Caco-2 (cell line): ENCODE data around the gene DAB1. TPM values are rescaled to one million over a fixed set of nuclear protein-coding genes. Genes with fewer than 3 reads are reported as not detected.

Experiments used
- BruUV-seq: library from RNA; stranded (reverse); fragments of 400-500 nt; replicated peaks from 2 replicates; lab custom pipeline; 2021; lab: Mats Ljungman, UMichigan
- CTCF ChIA-PET: fragments of 300-600 bp; sonication (Branson Sonifier 250); formaldehyde crosslinking; loops from one replicate; lab custom pipeline; 2022; ENCODE audit warnings: antibody characterized with exemption; lab: Charles Lee
- POLR2A ChIA-PET: fragments of 300-600 bp; sonication (Branson Sonifier 250); formaldehyde crosslinking; loops from one replicate; lab custom pipeline; 2022; ENCODE audit warnings: antibody characterized with exemption; lab: Charles Lee
- DNase-seq, 2 experiments: peaks; one replicate each; pipeline versions ENCODE4 v3.0.0 to v3.0.0-alpha.2; 2020 to 2022
- H3K27me3 ChIP-seq: replicated peaks from 2 replicates; pipeline ENCODE4 v1.6.0; 2011; ENCODE audit warnings: low read length; ENCODE audit not compliant: control insufficient read depth, insufficient read depth
- H3K36me3 ChIP-seq: 2 replicates; pipeline ENCODE4 v1.5.1; 2011; ENCODE audit warnings: low read length; ENCODE audit not compliant: control insufficient read depth, insufficient read depth
- H3K4me1 ChIP-seq: fragments of 250-450 bp; sonication (Bioruptor Pico); 2 replicates; pipeline ENCODE4 v1.5.1; 2020; ENCODE audit warnings: mild to moderate bottlenecking
- H3K4me3 ChIP-seq: 2 replicates; pipeline ENCODE4 v1.5.1; 2011; ENCODE audit warnings: low read depth, mild to moderate bottlenecking, control low read depth, low read length
- H3K9me3 ChIP-seq: fragments of 250-450 bp; sonication (Bioruptor Pico); 2 replicates; pipeline ENCODE4 v1.5.1; 2020; ENCODE audit warnings: mild to moderate bottlenecking, moderate library complexity
- H3K27ac Mint-ChIP-seq: one replicate; pipeline ENCODE4 v1.8.0; 2022; ENCODE audit warnings: mixed read lengths; ENCODE audit not compliant: unreplicated experiment
- H3K27me3 Mint-ChIP-seq: one replicate; pipeline ENCODE4 v1.8.0; 2022; ENCODE audit warnings: mixed read lengths; ENCODE audit not compliant: insufficient read depth, unreplicated experiment
- H3K36me3 Mint-ChIP-seq: one replicate; pipeline ENCODE4 v1.8.0; 2022; ENCODE audit warnings: mild to moderate bottlenecking, mixed read lengths; ENCODE audit not compliant: insufficient read depth, unreplicated experiment
- H3K4me1 Mint-ChIP-seq: one replicate; pipeline ENCODE4 v1.8.0; 2022; ENCODE audit warnings: low read depth, mixed read lengths; ENCODE audit not compliant: unreplicated experiment
- H3K4me3 Mint-ChIP-seq: one replicate; pipeline ENCODE4 v1.8.0; 2022; ENCODE audit warnings: mild to moderate bottlenecking, moderate library complexity, mixed read lengths; ENCODE audit not compliant: unreplicated experiment
- H3K9me3 Mint-ChIP-seq: one replicate; pipeline ENCODE4 v1.8.0; 2022; ENCODE audit warnings: mixed read lengths; ENCODE audit not compliant: unreplicated experiment
- intact Hi-C: fragments of 100-400 bp; cut with micrococcal nuclease; formaldehyde crosslinking; loops from one replicate; pipeline ENCODE4 v1.10.0; 2022; ENCODE audit not compliant: unreplicated experiment
- total RNA-seq: library from RNA; stranded (reverse); gene quantifications from 2 replicates; pipeline ENCODE4 v1.2.3, GENCODE V29; 2022
- TF ChIP-seq, protein P1 (sequence below), 2 experiments: fragments of 200-600 bp in 1 of 2; IDR thresholded peaks; 1 replicate in 1 of 2; 2 replicates in 1 of 2; pipeline versions ENCODE4 v1.5.1 to v1.8.0; 2011 to 2022; ENCODE audit warnings: antibody characterized with exemption in 1 of 2, control low read depth in 1 of 2, inconsistent platforms in 1 of 2, low read depth in 1 of 2, low read length in 1 of 2, mild to moderate bottlenecking in 1 of 2, moderate library complexity in 1 of 2; ENCODE audit not compliant: insufficient read depth in 1 of 2, severe bottlenecking in 1 of 2, unreplicated experiment in 1 of 2

DAB1 gene
- total RNA-seq, 1 experiment from 2014 or later = 0.32 TPM

DNA sequence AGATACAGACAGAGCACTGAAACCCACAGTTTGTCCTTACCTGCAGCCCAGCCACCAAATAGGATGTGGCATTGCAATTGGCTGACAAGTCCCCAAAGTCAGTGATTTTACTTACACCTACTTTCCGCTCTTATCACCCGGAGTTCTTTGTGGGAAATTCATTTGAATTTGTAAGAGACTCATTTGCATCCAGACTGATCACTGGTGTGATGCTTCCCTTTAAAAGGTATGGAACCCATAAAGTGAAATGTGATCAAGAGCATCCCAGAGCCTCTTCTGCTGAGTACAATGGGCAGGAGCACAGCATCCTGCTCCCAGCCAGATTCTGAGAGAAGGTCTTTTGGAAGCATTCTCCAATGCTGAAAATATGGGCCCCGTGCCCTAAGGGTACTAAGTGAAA, 161.4 kb downstream of the DAB1 start:
- no peaks in the 10 kb centered on the region for H3K27me3 ChIP-seq
- TF ChIP-seq, protein P1, sequence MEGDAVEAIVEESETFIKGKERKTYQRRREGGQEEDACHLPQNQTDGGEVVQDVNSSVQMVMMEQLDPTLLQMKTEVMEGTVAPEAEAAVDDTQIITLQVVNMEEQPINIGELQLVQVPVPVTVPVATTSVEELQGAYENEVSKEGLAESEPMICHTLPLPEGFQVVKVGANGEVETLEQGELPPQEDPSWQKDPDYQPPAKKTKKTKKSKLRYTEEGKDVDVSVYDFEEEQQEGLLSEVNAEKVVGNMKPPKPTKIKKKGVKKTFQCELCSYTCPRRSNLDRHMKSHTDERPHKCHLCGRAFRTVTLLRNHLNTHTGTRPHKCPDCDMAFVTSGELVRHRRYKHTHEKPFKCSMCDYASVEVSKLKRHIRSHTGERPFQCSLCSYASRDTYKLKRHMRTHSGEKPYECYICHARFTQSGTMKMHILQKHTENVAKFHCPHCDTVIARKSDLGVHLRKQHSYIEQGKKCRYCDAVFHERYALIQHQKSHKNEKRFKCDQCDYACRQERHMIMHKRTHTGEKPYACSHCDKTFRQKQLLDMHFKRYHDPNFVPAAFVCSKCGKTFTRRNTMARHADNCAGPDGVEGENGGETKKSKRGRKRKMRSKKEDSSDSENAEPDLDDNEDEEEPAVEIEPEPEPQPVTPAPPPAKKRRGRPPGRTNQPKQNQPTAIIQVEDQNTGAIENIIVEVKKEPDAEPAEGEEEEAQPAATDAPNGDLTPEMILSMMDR (IDR thresholded peaks at IDR 0.05; ENCODE audit: insufficient read depth in 1 of 2, low read depth in 1 of 2, low read length in 1 of 2, severe bottlenecking in 1 of 2, unreplicated experiment in 1 of 2) = no peak
- DNase-seq = no peak
- no peaks in the 10 kb centered on the region for H3K36me3 Mint-ChIP-seq
- H3K4me1 ChIP-seq = no peaks in the 10 kb centered on the region
- no peak overlapping the region for H3K27ac Mint-ChIP-seq
- no peak overlapping the region for H3K4me3 Mint-ChIP-seq
- H3K9me3 ChIP-seq = no peaks in the 10 kb centered on the region
- ChIA-PET POLR2A (no interaction called here), CTCF (no interaction called here)
- no peak overlapping the region for H3K4me3 ChIP-seq
- BruUV-seq = no TSS peak
- no peaks in the 10 kb centered on the region for H3K9me3 Mint-ChIP-seq
- no peaks in the 10 kb centered on the region for H3K36me3 ChIP-seq
- intact Hi-C loops = no loop called here
- H3K27me3 Mint-ChIP-seq = no peaks in the 10 kb centered on the region
- H3K4me1 Mint-ChIP-seq = no peaks in the 10 kb centered on the region

DNA sequence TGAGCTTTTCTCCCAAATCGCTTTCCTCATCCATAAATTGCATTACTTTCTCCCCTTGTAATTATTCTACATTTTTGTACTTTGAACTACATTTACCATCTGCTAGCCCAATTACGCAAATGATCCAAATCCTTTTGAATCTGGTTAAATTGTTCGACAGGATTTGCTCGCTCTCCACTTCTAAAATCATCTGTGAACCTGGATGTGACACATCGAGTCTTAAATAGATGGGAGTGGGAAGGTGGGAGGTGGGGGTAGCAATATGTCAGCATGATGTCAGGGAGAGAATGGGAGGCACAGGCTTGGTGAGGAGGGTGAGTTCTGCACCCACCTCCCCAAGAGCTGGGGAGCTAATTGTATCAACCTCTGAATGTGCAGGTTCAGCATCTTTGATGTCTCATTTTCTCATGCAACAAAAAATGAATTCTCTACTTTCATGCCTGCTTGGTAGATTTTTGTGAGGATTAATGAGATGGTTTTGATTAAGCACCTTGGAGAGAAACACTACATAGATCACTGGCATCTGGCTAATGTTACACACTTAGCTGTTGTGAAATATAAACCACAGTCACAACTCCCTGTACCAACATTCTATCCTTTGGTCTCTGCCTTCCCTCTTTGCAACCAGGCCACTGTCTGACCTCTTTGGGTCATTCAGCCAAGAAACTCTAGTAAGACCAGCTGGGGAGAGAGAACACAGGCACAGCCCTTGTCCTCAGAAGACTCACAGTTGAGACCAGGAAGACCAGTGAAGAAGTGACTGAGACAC, 165.1 kb downstream of the DAB1 start:
- Mint-ChIP-seq H3K27me3 (no peaks in the 10 kb centered on the region), H3K36me3 (no peaks in the 10 kb centered on the region), H3K4me1 (no peaks in the 10 kb centered on the region), H3K9me3 (no peaks in the 10 kb centered on the region), H3K4me3 (no peak overlapping the region), H3K27ac (no peak overlapping the region)
- BruUV-seq = no TSS peak
- Histone ChIP-seq H3K4me3 (no peak overlapping the region), H3K27me3 (no peaks in the 10 kb centered on the region), H3K9me3 (no peaks in the 10 kb centered on the region), H3K36me3 (no peaks in the 10 kb centered on the region), H3K4me1 (no peaks in the 10 kb centered on the region)
- no peak for DNase-seq
- TF ChIP-seq, protein P1 (IDR thresholded peaks at IDR 0.05; ENCODE audit: insufficient read depth in 1 of 2, low read depth in 1 of 2, low read length in 1 of 2, severe bottlenecking in 1 of 2, unreplicated experiment in 1 of 2) = no peak
- ChIA-PET CTCF (no interaction called here), POLR2A (no interaction called here)
- intact Hi-C loops = no loop called here

DNA sequence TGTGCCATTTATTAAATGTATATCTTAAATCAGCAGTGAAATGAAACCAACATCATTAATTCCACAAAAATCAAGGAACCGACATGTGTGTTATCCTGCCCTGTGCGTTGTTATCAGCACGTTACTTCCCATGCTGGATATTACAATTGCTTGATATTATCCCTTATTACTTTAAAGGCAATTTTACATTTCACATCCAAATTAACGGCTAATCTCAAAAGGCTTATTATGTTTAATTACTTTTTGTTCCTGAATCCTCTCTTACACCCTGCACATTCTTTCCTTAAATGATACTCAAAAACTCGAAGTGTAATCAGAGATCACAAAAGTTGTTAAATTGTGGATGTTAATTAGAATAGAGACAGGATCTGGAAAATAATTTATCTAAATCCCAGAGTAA, 167.9 kb downstream of the DAB1 start:
- ChIA-PET POLR2A (no interaction called here), CTCF (no interaction called here)
- H3K27me3 ChIP-seq = no peaks in the 10 kb centered on the region
- TF ChIP-seq, protein P1 (IDR thresholded peaks at IDR 0.05; ENCODE audit: insufficient read depth in 1 of 2, low read depth in 1 of 2, low read length in 1 of 2, severe bottlenecking in 1 of 2, unreplicated experiment in 1 of 2) = no peak
- Mint-ChIP-seq H3K4me1 (peaks cover 8% of the 10 kb centered on the region), H3K36me3 (no peaks in the 10 kb centered on the region), H3K27ac (no peak overlapping the region), H3K27me3 (no peaks in the 10 kb centered on the region), H3K4me3 (no peak overlapping the region), H3K9me3 (no peaks in the 10 kb centered on the region)
- BruUV-seq = no TSS peak
- no peak for DNase-seq
- H3K4me1 ChIP-seq = peaks cover 5% of the 10 kb centered on the region; the same call in 1 of the 2 replicates
- H3K36me3 ChIP-seq = no peaks in the 10 kb centered on the region
- H3K4me3 ChIP-seq = no peak overlapping the region
- H3K9me3 ChIP-seq = no peaks in the 10 kb centered on the region
- intact Hi-C loops = no loop called here
